ENCODE measurements around the gene TMEM176A. TPM values are rescaled to one million over a fixed set of nuclear protein-coding genes. Genes with fewer than 3 reads are reported as not detected.
A peak's percentile ranks its signal among the peaks of the same experiment; 100 is the strongest.

The TMEM176A gene
- total and polyA plus RNA-seq, 8 donors, result 2.7 to 48.8 (median 5.9) TPM

- Histone ChIP-seq H3K27me3 (no peaks in the 10 kb centered on the region), H3K27ac (peak overlapping the region in 1 of 2 donors; percentile 53), H3K4me3 (no peak overlapping the region), H3K4me1 (peaks cover 0 to 36% of the 10 kb centered on the region in 2 donors), H3K36me3 (no peaks in the 10 kb centered on the region), H3K9me3 (no peaks in the 10 kb centered on the region)
- DNase-seq, result no peak
- ATAC-seq, result no peak
- TF ChIP-seq CTCF (IDR thresholded peaks at IDR 0.05), result no peak
- intact Hi-C loops (cut with DNase I), result loop anchor here in 1 of 2 donors (5.0 kb wide), 1 partner anchor 308 kb away; no protein-coding TSS in a partner anchor
These were observed 45.6 kb upstream of the TMEM176A start for GRCh38 chr7:150754951-150755350.

DNA sequence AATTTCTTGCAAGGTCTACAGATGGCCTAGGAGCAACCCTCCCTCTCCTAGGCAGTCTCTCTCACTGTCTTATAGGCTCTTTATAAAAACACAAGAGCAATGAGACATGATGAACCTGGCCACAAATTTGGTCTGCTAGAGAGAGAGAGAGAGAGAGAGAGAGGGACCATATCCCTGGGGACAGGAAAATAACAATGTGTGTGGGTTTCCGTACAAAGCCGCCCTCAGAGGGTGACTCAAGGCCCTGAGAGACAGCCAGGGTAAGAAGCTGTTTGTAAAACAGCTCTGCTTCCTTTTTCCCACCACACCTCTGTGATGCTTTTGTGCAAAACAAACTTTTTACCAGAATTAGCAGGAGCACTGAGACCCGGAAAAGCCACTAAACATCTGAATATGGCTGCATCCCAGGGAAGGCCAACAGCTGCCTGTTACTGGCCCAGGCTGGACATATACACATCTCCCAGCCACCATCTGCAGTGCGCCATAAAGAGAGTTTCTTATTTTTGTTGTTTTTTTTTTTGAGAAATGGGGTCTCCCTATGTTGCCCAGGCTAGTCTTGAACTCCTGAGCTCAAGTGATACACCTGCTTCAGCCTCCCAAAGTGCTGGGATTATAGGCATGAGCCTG lies 45.0 kb upstream of the TMEM176A start:
- intact Hi-C loops (cut with DNase I), result loop anchor here in 1 of 2 donors (5.0 kb wide), 1 partner anchor 308 kb away; no protein-coding TSS in a partner anchor
- peak; percentile 49 for ATAC-seq
- Histone ChIP-seq H3K27ac (peak overlapping the region in 1 of 2 donors; percentile 53), H3K27me3 (no peaks in the 10 kb centered on the region), H3K4me3 (no peak overlapping the region), H3K9me3 (no peaks in the 10 kb centered on the region), H3K4me1 (peaks cover 0 to 36% of the 10 kb centered on the region in 2 donors), H3K36me3 (no peaks in the 10 kb centered on the region)
- TF ChIP-seq CTCF (IDR thresholded peaks at IDR 0.05), result no peak
- no peak for DNase-seq

- ATAC-seq (no peak), DNase-seq (no peak)
- intact Hi-C loops (cut with DNase I), result loop anchor here in 1 of 2 donors (5.0 kb wide), 1 partner anchor 309 kb away; no protein-coding TSS in a partner anchor
- Histone ChIP-seq H3K4me3 (no peak overlapping the region), H3K9me3 (no peaks in the 10 kb centered on the region), H3K36me3 (no peaks in the 10 kb centered on the region), H3K27me3 (no peaks in the 10 kb centered on the region), H3K27ac (peak overlapping the region; percentile 7 to 46), H3K4me1 (peaks cover 0 to 36% of the 10 kb centered on the region in 2 donors)
- TF ChIP-seq CTCF (IDR thresholded peaks at IDR 0.05), result no peak
These were observed 44.4 kb upstream of the TMEM176A start for GRCh38 chr7:150756166-150756565.

DNA sequence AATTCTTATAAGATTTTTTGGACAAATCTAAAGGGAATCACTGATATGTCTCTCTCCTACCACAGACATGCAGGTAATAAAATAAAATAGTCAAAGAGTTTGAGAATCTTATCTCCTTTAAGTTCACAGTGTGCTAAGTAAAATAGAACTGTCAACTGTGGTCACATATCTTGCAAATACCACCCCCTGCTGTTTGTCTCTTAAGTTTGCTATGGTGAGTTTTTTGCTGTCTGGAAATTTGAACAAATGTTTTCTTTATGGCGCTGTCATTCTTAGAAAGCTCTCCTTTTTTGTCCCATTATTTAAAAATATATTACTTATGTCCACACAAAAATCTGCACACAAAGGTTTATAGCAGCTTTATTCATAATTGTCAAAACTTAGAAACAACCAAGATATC lies 43.7 kb upstream of the TMEM176A start:
- intact Hi-C loops (cut with DNase I), result loop anchor here in 1 of 2 donors (5.0 kb wide), 1 partner anchor 310 kb away; no protein-coding TSS in a partner anchor
- Histone ChIP-seq H3K4me1 (peaks cover 0 to 36% of the 10 kb centered on the region in 2 donors), H3K9me3 (no peaks in the 10 kb centered on the region), H3K27me3 (no peaks in the 10 kb centered on the region), H3K27ac (no peak overlapping the region), H3K4me3 (no peak overlapping the region), H3K36me3 (no peaks in the 10 kb centered on the region)
- TF ChIP-seq CTCF (IDR thresholded peaks at IDR 0.05), result peak; percentile 24 to 27
- ATAC-seq (peak; percentile 41), DNase-seq (no peak)

GRCh38 chr7:150759479-150759878 lies 41.1 kb upstream of the TMEM176A start:
- no peak overlapping the region for H3K4me3 ChIP-seq
- no peaks in the 10 kb centered on the region for H3K27me3 ChIP-seq
- intact Hi-C loops (cut with DNase I), result loop anchor here in 1 of 2 donors (5.0 kb wide), 1 partner anchor 312 kb away; no protein-coding TSS in a partner anchor

More at GRCh38 chr7:150759479-150759878, 41.1 kb upstream of the TMEM176A start:
- H3K27ac ChIP-seq, result no peak overlapping the region
- no peak for TF ChIP-seq CTCF (IDR thresholded peaks at IDR 0.05)
- ATAC-seq (no peak), DNase-seq (no peak)
- no peaks in the 10 kb centered on the region for H3K36me3 ChIP-seq
- peaks cover 0 to 23% of the 10 kb centered on the region in 2 donors for H3K4me1 ChIP-seq
- no peaks in the 10 kb centered on the region for H3K9me3 ChIP-seq

All from left lung (tissue), 10 donors.